GM19397 (cell line): ENCODE data around the gene ELL3.

Source experiments
- ATAC-seq: cut with Tn5 transposase; IDR thresholded peaks from one replicate; pipeline ENCODE4 v1.9.1; 2021; ENCODE audit warnings: mild to moderate bottlenecking, moderate library complexity; ENCODE audit not compliant: unreplicated experiment

ELL3 gene

DNA sequence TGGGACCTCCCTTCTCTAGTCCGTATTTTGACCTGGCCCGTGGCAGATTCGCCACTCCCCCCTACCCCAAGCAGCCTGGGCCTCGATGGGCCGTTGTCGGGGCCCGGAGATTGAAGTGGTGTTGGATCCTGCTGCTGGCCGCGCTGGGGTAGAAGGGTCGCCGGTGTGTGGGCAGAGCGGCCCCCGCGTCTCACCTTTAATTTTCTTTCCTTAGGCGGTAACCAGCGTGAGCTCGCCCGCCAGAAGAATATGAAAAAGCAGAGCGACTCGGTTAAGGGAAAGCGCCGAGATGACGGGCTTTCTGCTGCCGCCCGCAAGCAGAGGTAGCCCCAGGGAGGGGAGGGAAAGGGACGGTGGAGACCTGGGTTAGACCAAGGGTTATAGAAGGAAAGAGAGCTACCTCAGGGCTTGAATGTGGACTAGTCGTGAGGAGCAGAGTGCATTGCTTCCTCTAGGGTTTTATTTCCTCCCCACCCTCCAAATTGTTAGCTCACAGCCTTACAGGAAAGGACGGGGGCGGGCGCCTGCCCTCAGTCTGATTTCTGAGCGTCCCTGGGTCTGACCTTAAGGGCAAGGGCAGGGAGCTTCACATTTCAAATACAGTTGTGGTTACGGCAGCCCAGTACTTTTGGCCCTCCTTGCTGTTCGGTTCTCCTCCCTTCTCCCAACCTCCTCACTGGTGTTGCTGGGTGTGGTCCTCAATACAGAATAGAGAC is 16.2 kb upstream of the ELL3 start:
- peak; percentile 19 for ATAC-seq

DNA sequence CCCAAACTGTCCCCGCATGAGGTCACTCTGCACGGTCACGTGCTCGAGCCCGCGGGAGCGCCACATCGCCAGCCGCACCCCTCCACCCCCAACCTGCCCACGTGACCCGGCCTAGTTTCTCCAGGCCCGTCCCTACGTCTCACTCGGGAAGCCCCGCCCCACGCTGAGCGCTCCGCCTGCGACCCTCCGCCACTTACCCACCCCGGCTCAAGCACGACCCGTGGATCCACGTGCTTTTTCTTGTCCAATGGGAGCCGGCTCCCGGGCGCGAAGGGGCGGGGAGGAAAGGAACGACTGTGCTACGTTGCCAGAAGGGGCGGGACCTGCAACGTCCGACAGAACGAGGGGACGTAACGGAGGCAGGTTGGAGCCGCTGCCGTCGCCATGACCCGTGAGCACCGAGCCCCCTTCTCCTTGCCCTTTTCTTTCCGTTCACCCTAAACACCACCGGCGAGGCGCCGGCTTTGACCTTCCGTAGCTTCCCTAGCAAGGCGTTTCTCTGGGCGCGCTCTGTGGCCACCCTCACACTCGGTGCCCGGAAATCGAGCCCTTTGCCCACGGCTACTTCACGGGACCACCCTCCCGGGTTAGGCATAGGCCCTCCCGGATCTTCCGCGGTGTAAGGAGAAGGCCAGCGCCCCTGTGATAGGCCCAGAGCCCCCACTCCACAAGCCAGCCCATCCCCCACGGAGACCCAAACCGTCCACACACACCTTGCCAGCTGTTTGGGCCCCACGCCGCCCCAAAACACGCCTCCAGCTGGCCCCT is 15.4 kb upstream of the ELL3 start, which contains the start of gene SERF2:
TSS of gene SERF2 (plus strand) at position 328 of the 768 bp plus-strand sequence. CDS start at position 385, 57 bp downstream.
- peak; percentile 84 for ATAC-seq

DNA sequence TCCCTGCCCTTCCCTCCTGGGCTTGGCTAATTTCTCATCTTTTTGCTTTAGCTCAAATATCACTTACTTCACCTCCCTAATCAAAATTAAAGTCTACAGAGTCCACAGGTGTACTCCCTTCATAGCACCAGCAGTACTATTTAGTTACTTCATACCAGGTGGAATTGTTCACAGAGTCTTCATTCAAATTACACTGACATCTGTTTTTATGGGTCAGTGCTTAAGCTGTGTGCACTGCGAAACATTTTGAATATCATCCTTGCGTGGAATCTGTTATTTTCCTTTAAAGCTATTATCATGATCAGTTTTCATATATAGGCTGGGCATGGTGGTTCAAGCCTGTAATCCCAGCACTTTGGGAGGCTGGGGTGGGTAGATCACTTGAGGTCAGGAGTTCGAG is 12.6 kb upstream of the ELL3 start:
- no peak for ATAC-seq

DNA sequence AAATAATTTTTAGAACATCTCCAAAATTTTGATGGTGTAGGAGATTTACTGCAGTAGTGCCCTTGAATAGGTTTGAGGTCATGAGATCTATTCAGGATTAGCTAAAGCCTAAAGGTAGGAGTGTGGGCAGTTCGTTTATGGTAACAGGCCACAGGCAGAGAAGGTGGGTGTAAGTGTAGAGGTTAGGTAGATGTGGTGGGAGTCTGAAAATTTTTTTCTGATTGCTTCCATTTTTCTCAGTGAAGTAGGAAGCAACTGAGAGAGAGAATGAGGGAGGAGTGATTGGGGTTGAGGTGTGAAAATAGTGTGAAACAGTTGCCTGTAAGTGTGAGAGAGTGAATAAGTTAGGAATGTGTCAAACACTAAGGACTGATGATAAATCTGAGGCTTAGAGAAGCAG is 2.2 kb upstream of the ELL3 start:
- no peak for ATAC-seq

DNA sequence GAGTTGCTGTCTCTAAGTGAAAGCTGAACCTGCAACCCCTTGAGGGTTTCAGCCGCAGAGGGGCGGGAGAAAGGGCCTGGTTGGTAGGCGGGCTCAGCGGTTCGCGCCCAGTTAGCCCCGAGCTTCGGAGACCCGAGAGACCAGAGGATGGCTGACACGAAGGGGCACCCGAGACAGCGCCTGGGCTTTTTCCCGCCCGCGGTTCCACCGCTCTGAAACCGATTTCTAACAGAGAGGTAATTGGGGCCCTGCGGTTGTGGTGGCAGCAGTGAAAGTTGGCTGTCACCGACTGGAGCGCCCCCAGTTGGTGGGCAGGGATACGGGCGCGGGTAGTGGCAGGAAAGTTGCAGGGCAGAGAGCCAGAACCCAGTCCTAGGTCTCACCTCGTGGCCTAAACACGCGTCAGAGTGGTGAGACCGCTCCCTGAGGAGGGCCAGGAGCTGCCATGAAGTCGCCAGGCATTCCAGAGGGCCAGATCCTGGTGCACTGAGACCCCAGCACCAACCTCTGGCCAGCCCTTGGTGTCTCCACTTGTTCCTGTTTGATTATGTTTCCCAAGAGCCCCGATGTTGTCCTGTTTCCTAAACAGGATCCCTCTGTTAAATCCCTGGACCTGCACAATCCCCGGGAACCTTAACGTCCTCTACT is 625 bp upstream of the ELL3 start:
- peak; percentile 58 for ATAC-seq

DNA sequence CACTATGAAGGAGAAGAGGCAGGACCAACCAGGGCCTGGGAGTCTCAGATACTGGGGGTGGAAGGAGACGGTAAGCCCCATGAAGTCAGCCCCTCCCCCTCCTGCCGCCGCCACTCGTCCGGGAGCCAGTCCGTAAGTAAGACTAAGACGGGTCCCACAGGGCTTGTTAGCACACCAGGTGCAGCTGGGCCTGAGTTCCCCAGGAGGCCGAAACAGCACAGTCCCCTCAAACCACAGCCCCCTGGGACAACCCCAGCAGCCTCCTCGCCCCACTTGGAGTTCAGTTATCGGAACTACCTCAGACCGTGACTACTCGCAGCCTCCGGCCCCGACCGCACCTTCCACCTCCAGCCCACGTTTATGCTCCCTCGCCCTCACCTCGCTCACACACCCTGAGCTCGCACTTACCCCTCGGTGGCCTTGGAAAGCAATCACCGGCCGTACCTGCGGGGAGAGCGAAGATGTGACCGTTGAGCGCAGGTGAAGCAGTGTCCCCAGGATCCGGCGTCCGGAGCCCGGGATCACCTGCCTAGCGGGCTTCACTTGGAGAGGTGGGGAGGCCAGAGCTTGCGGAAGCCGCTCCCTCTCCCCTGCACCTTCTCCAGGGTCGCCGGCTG is 557 bp downstream of the ELL3 start:
- peak; percentile 70 for ATAC-seq

DNA sequence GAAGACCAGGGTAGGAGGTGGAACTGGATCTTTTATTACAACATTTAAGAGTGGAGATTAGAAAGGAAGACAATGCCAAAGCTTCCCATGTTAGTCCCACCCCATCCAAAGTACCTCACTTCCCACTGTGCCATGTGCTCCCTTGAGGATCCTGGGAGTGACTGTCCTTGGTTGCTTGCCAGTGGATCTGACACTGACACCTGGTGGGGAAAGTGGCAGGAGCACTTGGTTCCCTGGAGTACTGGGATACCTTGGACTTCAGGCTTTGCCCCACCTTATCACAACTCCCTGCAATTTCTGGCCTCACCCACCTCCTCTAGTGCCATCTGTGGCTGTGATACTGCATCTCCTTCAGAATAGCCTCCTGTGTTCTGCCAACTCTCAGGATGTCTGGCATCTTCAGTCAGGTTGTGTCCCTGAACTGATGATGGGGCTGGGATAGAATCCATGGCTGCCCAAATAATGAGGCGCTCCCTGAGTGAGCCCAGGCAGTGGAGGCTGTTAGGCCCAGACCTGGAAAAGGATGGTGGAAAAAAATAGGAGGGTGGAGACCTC is 1.3 kb downstream of the ELL3 start:
- no peak for ATAC-seq

DNA sequence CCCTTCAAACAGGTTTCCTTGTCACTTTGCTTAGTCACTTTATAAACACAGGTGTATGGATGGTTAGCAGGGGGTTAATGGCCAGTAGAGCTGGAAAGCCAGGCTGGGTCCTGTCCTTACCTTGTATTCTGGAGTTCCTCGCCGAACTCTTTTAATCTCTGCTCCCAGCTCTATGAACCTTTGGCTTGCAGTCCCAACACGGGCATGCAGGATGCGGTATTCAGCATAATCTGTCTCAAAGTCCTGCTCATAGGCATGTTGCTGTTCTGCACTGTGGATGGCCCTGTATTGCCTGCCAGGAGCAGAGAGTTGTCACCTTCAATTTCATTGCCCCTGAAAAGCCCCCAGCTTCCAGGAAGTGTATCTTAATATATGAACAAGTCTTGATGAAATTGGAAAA is 2.7 kb downstream of the ELL3 start:
- no peak for ATAC-seq

DNA sequence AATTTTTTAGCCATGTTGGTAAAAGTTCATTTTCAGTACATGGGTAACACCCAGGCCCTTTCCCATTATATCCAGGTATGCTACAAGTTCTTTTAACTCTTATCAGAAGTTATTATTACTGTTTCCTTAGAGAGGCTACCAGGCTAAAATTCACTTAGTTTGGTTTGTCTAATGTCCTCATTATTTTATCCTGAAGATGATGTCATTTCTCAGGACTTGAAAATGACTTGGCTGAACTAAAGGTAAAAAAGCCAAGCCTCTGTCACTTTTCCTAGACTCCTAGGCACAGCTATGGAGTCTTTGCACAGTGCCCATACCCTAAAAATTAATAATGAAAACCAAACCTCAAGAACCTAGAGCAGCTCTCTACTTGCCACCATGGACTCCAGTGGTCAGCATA is 4.1 kb downstream of the ELL3 start:
- no peak for ATAC-seq

DNA sequence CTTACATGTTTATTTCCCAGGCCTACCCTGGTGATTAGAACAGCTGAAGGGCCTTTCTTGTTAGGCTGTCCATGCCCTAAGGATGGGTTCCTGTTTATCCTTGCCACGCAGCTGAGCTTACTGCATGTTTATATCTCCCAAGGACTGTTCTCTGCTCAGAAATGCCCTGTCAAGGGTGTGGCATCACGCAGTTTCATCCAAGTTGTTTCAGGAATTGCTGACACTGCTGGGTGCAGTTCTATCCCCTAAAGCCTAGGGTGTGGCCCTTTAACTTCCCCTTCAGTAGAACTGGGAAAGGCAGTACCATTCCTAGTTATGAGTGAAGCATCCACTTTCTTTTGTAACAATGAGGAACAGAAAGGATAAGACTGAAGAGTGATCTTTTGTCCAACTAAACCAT is 5.0 kb downstream of the ELL3 start:
- no peak for ATAC-seq

DNA sequence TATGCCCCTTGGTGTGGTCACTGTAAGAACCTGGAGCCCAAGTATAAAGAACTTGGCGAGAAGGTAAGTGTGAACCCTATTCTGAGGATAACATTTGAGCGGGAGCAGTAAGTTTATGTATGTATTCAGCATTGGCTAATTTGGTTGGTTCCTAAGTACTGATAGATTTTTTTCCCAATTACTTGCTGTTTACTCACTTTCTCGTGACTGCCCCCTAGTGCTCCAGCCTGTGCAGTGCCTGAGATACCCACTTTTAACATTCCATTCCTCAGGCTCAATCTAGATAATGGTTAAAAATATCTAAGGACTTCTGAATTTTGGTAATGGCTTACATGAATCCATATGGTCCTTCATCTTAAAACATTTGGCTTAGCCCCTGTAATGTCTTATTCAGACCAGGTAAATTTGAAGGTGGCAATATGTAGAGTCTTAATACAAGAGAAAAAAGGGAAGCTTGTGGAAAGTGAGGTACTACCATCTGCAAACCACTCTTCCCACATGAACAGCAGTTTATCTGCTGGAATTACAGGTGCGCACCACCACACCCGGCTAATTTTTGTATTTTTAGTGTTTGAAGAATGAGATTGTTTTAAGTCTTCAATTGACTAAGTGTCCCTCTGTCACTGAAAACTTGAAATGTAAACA is 7.1 kb downstream of the ELL3 start:
- no peak for ATAC-seq

DNA sequence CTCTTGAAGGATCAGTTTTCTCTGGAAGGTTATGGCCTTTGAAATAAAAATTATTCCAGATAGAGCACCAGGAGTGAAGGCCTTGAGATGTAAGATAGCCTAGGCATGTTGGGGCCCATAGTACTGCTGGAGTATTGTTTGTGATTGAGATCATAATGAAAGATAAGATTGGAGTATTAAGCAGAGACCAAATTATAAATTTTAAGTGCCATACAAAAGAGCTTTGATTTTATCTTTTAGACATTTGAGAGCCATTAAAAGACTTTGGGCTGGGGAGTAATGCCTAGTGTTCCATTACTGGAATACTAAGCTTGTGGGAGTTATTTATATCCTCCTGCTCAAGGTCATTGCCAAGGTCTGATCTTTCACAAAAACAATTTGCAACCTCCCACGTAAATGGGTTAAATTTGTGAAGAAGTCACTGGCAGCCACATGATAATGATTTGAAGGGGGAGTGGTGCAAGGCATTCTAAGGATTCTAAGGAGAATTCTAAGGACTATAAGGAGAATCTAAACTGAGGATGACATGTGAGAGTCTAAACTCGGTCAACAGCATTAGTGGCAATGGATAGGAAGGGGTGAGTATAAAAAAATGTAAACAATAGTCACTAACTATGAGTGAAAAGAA is 12.8 kb downstream of the ELL3 start:
- no peak for ATAC-seq

DNA sequence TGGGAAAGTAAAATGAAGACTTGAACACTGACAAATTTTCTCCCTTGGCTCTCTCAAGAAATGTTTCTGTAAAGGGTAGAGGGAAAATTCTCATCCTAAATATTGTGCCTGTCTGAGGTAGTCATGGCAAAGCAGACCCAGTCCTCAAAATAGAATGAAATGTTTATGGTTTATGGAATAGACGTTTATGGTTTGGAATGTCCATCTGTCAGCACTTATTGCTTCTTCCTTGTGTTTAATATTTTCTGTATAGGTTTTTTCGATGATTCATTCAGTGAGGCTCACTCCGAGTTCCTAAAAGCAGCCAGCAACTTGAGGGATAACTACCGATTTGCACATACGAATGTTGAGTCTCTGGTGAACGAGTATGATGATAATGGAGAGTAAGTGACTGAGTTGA is 13.9 kb downstream of the ELL3 start:
- ATAC-seq = no peak

DNA sequence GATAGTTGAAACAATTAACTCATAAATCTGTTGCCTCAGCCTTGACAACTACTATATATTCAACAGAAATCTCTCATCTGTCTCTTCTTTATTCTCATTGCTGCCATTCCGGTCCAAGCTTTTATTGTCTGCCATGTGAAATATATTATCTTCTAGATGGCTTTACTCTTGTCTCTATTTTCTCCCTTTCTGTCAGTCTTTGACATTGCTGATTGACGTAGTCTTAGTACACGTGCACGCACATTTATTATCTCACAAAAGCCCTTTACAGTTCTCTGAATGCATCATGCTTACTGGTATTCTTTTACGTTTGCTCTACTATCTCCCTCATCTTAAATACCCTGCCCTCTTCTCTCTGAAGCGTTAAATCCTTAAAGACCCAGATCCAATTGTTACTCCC is 24.9 kb downstream of the ELL3 start:
- no peak for ATAC-seq

DNA sequence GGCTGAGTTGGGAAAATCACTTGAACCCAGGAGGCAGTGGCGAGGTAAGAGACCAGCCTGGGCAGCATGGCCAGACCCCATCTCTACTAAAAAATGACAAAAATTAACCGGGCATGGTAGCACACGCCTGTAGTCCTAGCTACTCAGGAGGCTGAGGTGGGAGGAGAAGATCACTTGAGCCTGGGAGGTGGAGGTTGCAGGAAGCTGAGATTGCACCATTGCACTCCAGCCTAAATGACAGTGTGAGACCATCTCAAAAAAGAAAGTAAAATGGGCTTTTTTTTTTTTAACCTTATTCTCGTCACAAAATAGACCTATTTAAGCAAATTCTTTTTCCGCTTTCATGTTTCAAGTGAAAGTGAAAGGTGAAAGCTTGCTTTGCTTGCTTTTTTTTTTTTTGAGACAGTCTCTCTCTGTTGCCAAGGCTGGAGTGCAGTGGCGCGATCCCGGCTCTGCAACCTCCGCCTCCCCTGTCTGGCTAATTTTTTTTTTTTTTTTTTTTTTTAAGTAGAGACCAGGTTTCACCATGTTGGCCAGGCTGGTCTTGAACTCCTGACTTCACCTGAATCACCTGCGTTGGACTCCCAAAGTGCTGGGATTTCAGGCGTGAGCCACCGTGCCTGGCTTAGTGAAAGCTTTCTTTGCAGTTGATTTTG is 26.9 kb downstream of the ELL3 start:
- ATAC-seq = no peak

DNA sequence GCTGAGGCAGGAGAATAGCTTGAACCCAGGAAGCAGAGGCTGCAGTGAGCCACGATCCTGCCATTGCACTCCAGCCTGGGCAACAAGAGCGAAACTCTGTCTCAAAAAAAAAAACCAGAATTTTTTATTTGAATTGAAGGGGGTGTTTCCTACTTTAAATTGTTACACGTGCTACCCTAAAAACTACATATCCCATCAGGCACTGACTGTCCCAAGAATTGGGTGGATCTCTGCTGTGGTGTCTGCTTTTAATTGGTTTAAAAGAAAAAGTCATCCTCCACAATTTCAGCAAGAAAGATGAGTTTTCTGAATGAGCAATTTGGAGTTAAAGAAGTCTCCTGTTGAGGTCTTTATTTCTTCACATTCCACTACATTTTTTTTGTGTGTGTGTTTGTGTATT is 28.4 kb downstream of the ELL3 start:
- no peak for ATAC-seq

DNA sequence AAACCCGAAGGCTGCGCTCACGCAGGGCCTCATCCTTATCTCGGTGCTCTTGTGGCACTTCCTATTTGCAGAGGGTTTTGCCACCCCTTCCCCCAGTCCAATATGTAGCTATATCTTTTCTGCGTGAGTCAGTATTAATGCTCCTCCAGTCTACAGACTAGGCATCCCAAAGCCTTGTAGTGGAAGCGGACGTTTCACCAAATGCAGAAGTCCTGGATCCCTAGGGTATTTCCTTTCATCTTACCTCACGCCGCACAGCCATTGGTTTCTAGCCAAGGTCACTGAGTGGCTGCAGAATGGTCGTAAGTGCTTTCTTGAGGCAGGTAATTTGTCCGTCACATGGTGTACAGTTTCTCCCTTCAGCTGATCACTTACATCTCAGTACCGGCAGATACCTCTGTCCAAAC is 29.9 kb downstream of the ELL3 start:
- peak; percentile 18 for ATAC-seq

DNA sequence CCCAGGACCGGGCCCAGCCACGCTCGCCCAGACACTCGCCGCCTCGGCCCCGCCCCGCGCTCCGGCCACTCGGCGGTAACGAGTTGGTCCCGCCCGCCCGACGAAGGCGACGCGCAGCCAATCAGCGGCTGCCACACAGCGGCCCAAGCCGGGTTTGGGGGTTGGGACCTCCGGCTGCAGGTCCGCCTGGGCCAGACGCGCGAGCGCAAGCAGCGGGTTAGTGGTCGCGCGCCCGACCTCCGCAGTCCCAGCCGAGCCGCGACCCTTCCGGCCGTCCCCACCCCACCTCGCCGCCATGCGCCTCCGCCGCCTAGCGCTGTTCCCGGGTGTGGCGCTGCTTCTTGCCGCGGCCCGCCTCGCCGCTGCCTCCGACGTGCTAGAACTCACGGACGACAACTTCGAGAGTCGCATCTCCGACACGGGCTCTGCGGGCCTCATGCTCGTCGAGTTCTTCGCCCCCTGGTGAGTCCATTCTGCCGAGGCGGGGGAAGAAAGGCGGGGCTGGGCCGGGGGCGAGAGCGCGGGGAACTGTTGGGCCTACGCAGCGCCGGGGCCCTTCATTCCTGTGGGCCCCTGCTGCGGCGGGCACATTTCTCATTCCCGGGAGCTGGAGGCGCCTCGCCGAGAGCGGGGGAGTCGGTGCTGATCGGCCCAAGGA is 30.4 kb downstream of the ELL3 start, which contains the start of gene PDIA3:
TSS of gene PDIA3 (plus strand) at position 194 of the 658 bp plus-strand sequence. CDS start at position 296, 102 bp downstream.
- ATAC-seq = peak; percentile 81

DNA sequence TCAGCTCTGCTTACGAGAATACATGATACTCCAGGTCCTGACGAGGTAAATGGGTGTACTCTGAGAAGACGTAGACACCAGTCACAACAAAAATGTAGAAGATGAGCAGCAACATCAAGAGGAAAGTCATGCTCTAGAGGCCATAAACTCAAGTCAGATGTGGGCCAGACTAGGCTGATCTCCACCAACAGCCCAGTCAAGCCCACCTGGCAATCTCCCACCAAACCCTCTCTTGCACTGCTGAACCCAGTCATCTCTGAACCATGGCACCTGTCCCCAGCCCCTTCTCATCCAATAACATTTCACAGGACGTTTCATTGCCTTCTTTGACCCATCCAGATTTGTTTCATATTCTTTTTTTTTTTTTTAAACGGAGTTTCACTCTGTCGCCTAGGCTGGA is 41.4 kb downstream of the ELL3 start:
- peak; percentile 45 for ATAC-seq
